A673 (cell line): ENCODE data around the gene TMIE.

Experiments used
- EZH2 ChIP-seq: fragments of 200-600 bp; sonication (generic); IDR thresholded peaks from 2 replicates; pipeline ENCODE4 v1.6.1; 2017; ENCODE audit warnings: borderline replicate concordance, low read depth, mild to moderate bottlenecking, mixed read lengths, antibody characterized with exemption, low read length; ENCODE audit not compliant: poor library complexity, severe bottlenecking
- TF ChIP-seq, protein P1 (sequence below): fragments of 300-800, 200-600 bp; sonication (generic); conservative IDR thresholded peaks from 2 replicates; pipeline ENCODE4 v1.5.1; 2017; ENCODE audit warnings: low read depth, mild to moderate bottlenecking, antibody characterized with exemption, low read length, moderate library complexity, mixed read lengths

- TF ChIP-seq, protein P1, sequence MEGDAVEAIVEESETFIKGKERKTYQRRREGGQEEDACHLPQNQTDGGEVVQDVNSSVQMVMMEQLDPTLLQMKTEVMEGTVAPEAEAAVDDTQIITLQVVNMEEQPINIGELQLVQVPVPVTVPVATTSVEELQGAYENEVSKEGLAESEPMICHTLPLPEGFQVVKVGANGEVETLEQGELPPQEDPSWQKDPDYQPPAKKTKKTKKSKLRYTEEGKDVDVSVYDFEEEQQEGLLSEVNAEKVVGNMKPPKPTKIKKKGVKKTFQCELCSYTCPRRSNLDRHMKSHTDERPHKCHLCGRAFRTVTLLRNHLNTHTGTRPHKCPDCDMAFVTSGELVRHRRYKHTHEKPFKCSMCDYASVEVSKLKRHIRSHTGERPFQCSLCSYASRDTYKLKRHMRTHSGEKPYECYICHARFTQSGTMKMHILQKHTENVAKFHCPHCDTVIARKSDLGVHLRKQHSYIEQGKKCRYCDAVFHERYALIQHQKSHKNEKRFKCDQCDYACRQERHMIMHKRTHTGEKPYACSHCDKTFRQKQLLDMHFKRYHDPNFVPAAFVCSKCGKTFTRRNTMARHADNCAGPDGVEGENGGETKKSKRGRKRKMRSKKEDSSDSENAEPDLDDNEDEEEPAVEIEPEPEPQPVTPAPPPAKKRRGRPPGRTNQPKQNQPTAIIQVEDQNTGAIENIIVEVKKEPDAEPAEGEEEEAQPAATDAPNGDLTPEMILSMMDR, result no peak
- TF ChIP-seq EZH2, result no peak
These were observed 8.6 kb upstream of the TMIE start for GRCh38 chr3:46692566-46692990.
